ENCODE measurements around the gene MPZL2.

The MPZL2 gene

DNA sequence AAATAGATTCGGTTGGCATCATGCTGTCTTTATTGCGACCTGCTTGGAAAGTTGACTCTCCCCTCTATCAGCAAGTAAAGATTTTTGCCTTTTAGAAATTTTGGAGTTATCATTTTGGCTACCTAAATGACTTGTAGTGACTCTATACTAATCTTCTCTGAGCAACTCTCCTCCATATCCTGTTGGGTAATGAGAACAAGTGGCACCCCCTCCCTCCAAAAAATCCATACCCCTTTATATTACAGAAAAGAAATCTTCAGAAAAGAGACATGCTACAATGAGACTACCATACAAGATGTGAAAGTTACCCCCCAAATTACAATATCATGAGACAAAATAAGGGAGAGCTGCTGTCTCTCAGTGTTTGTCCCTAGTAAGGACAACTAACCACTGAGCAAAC is 40.5 kb downstream of the MPZL2 start:
- in situ Hi-C loops (cut with MboI; ENCODE audit: low sequenced_read_pairs) = no loop called here

DNA sequence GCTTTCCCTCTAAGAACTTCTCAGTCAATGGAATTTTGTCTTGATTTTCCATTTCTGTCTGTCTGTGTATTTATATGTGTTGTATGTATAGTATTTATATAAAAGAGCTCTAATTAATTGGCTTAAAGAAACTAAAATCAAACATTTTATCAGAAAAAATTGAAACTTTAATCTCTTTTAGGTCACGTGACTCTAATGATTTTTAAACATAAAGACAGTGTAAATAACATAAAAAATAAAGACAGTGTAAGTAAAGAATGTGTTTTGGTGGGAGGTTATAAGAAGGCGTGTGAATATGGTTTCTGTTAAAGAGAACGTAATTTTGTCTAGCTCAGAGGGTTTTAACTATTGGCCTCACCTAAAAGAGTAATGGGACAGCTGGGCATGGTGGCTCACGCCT is 41.7 kb downstream of the MPZL2 start:
- in situ Hi-C loops (cut with MboI; ENCODE audit: low sequenced_read_pairs) = no loop called here

DNA sequence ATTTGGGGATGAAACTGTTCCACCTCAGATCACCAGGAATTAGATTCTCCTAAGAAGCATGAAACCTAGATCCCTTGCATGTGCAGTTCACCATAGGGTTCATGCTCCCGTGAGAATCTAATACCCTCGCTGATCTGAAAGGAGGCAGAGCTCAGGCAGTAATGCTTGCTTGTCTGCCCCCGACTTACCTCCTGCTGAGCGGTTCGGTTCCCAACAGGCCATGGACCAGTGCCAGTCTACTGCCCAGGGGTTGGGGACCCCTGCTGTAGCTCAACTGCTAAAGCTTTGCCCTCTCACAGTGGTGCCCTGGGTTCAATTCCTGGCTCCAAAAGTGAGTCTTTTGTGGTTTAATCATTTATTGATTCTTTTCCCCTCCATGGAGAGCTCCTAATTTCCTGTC is 42.7 kb downstream of the MPZL2 start:
- in situ Hi-C loops (cut with MboI; ENCODE audit: low sequenced_read_pairs) = no loop called here

DNA sequence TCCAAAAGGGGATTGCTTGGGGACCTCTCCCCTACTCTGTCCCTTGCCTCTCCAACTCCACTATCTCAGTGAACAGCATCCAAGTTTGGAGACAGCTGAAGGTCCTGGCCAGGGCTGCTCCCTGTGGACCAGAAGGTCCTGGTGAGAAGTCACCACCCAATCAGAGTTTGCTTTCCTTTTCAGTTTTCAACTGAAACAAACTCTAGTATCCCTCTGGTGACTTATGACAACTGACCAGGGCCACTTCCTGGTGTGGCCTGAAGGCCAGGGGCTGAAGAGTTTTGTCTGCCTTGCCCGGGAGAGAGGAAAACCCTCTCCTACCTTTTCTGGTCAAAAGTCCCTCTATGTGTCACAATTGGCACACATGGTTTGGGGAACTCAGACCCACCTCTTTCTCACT is 44.4 kb downstream of the MPZL2 start:
- in situ Hi-C loops (cut with MboI; ENCODE audit: low sequenced_read_pairs) = no loop called here

DNA sequence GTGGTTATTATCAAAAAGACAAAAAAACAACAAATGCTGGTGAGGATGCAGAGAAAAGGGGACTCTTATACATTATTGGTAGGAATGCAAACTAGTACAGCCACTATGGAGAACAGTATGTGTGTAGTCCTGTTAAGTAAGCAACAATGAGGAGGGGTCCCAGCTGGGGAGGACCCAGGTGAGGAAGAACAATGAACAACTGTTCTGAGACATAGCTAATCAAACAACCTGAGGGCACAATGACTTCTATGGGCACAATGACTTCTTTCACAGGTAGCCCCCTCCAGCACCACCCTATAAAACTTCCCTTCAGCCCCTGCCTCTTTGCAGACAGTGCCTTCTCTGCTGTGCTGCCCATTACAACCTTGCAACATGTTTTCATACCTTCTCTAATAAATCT is 44.9 kb downstream of the MPZL2 start:
- in situ Hi-C loops (cut with MboI; ENCODE audit: low sequenced_read_pairs) = no loop called here

DNA sequence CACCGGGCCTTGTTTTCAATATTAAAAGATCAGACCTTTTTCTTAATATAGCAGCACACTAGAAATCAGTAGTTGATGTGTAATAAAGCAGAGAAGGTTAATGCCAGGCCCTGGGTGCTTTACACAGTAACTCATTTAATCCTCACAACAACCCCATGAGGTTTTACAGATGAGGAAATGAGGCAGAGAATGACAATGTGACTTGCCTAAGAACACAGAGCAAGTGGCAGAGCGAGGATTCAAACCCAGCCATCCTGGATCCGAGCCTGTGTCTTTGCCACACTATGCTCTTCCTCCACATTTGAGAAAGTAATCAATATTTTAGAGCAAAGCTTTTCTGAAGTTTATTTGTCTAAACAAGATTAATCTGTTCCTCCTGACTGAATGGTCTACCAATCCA is 46.5 kb downstream of the MPZL2 start:
- in situ Hi-C loops (cut with MboI; ENCODE audit: low sequenced_read_pairs) = no loop called here

DNA sequence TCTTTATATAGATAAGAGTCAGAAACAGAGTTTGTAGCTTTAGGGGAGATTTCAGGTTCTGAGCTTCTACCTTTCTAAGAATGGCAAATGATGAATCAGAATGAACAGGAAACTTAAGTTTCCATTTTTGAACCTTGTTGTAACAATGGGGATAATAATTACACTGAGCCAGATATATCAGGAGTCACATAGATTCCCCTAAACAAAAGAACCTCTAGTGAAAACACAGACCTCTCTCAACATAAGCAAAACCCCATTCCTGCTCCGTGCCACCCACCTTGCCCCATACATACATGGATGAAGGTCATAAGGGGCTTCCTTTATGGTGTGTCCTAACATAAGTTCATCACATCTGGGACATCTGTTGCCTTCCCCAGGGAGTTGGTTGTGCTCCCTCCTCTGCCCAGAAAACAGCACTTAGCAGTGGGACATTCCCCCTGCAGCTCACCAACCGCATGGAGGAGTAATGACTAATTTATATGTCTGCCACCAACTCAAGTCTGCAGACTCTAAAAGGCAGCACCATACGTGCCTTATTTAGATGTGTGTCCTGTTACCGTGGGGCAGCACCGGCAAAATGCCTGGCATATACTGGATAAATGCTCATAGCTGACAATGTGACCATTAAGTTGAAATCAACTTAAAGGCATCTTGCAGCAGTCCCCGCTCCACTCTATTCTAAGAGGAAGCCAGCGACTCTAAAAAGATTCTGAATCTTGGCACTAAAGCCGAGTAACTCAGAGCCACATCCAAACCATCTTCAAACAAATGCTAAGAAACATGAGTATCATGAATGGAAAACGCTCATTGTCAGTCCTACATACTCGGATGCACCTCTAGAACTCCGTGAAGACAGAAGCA is 47.2 kb downstream of the MPZL2 start:
- in situ Hi-C loops (cut with MboI; ENCODE audit: low sequenced_read_pairs) = no loop called here

DNA sequence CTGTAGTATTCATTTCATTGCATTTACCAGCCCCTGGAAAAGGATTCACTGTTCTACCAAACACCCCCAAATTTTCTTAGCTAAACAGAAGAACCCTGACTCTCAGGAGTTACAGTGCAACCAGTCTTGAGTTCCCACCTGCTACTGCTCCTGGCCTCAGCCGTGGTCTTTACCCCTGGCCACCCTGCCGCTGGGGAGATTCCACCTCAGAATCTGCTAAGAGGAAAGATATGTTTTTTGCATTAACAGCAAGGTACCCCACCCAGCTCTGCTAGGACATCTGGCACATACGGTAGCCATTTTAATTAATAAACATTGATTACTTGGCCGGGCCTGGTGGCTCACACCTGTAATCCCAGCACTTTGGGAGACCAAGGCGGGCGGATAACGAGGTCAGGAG is 48.3 kb downstream of the MPZL2 start:
- in situ Hi-C loops (cut with MboI; ENCODE audit: low sequenced_read_pairs) = no loop called here

DNA sequence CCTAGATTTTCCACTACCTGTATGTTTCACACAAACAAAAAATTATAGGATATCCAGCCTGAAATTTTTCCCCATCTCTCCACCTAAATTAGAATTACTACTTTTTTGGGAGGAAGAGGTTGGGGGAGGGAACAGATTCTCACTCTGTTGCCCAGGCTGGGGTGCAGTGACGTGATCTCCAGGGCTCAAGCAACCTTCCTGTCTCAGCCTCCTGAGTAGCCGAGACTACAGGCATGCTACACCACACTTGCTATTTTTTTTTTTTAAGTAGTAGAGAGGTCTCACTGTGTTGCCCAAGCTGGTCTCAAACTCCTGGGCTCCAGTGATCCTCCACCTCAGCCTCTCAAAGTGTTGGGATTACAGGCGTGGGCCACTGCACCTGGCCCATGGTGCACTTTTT is 48.8 kb downstream of the MPZL2 start:
- in situ Hi-C loops (cut with MboI; ENCODE audit: low sequenced_read_pairs) = no loop called here

DNA sequence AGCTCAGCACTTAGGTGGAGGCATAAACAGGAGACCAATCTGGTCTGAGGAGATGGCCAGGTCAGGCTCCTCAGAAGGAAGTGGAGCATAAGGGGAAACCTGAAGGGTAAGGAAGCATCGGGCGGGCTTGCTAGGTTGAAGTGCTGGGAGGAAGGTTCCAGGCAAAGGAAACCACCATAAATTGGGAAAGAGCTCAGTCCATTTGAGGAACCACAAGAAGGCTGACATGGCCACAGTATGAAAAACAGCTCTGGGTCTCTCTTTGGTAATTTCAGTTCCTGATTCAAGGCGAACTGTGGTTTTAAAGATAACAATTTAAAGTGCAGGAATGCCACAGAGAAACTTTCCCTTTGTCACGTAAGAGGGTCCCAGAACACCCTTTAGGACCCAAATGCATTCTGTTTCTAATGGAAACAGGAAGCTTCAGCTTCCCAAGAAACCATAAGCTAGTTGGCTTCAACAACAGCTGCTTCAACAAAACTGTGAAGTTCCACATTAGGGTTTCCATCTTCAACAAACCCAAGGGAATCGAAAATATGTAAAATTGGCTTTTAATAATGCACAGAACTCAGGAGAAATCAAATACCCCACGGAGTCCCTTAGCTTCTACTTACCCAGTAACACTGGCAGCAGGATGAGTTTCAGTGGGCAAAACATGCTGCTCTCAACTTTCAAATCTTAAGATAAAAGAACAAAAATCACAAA is 49.7 kb downstream of the MPZL2 start:
- in situ Hi-C loops (cut with MboI; ENCODE audit: low sequenced_read_pairs) = no loop called here

DNA sequence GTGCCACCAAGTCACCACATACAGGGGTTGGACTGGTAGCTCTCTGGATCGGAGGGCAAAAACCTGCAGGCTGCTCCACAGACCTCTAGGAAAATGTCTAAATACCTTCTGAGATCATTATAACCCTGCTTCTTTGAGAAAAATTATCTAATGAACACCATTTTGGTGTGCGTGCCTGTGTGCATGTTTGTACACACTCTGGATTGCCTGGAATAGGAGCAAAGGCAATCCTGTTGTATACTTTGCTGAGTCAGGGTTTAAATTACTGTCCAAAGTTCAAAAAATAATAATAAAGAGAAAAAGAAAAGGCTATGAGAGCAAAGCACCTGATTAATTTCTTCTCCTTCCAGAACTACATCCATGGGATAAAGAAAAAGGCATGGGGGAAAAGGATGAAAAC is 50.3 kb downstream of the MPZL2 start:
- in situ Hi-C loops (cut with MboI; ENCODE audit: low sequenced_read_pairs) = no loop called here

DNA sequence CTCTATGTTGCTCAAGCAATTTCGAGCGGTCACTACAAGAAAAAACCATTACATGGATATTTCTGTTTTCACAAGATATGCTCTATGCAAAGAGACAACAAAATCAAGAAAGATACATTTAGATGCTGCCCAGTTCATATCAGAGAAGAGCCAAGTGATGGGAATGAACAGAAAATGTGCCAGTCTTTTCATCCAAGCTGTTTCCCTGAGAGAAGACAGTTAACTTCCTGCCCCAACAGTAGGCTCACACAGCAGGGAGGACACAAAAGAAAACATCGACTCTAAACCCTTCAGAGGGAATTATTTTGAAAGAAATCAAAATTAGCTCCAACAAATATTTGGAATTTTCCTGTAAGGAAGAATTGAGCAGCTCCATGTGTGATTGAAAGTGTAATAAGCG is 50.9 kb downstream of the MPZL2 start:
- in situ Hi-C loops (cut with MboI; ENCODE audit: low sequenced_read_pairs) = no loop called here

DNA sequence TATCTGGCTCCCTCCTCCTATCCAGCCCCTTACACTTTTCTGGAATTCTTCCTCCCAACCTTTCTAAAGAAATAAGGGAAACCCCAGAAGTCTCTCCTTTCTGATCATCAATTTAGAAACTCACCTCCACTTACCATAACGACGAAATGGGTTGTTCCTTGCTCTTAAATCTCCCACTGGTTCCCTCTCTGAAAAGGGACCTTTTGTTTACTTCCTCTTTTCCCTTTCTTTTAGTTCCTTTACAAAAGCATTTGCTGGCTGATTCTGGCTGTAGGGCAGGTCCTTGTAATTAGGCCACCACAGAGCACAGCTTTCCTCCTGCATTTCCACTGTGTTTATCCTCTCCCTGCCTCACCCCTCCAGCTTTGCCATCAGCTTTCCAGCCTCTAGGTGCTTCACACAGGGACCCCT is 51.3 kb downstream of the MPZL2 start:
- in situ Hi-C loops (cut with MboI; ENCODE audit: low sequenced_read_pairs) = no loop called here

DNA sequence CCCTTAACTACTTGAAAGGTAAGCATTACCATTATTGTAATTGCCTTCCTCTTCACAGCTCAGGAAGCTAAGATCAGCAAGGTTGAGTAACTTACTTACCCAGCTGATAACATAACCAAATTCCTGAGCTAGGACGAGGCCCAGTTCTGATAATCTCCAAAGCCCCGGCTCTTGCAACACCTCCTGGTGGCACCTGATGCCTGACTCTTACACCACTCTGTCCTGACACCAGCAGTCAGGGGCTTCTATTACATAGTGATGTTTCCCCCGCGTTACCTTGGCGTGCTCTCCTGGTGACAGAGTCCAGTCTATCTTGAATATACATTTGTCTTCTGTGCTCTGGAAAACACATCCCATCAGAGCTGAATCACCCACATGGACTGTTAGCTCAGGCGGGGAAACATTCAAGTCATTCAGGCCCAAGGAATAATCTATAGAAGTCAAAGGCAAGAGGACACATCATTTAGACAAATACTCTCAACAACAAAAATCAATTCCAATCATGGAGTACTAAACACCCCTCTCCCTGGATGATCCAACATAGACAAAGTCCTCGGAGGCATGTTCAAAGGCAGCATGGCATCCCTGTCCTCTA is 51.9 kb downstream of the MPZL2 start:
- in situ Hi-C loops (cut with MboI; ENCODE audit: low sequenced_read_pairs) = no loop called here

DNA sequence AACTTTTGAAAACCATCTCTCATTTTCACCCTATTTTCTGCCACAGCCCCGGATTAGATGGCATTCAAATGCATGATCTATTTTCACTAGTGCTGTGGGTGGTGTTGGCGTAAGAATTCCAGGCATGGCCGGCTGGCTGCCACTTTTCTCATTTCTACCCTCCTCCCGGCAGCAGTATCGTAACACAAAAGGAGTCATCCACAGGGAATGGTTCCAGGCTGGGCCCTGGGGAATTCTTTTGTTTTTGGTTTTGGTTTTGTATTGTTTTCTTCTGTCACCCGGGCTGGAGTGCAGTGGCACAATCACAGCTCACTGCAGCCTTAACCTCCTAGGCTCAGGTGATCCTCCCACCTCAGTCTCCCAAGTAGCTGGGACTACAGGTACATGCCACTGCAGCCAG is 53.1 kb downstream of the MPZL2 start:
- in situ Hi-C loops (cut with MboI; ENCODE audit: low sequenced_read_pairs) = no loop called here

DNA sequence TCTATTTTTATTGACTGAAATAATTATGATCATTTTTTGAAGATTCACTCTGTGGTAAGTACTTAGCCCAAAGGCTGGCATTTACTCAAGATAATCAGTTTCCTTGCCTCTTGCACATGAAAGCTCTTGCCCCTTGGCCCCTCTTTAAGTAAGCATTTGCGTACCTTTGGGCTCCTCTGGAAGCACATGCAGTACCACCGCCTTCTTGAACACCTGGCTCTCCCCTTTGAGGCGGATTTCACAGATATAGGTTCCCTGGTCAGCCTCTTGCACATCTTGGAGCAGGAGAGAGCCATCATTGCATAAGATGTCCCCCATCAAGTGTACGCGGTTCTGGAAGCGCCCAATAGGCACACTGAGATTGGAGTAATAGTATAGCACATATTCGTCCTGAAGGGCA is 53.8 kb downstream of the MPZL2 start:
- in situ Hi-C loops (cut with MboI; ENCODE audit: low sequenced_read_pairs) = no loop called here

DNA sequence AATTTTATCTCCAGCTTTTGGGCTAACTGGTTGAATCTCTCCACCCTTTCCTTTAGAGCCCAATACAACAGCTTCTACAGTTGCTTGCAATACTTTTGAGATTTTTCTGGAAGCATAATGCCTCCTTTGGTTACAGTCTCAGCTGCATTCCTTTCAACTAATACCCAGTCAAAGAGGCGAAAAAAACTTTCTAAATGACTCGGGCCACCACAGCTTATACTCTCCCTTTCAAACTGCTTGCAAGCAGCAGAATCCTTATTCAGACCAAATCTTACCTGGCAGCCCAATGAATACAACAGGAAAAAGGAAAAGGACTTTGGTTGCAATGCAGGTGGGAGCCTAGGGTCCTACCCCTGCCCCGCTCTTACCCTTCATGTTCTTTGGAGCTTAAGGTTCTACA is 55.1 kb downstream of the MPZL2 start:
- in situ Hi-C loops (cut with MboI; ENCODE audit: low sequenced_read_pairs) = no loop called here

DNA sequence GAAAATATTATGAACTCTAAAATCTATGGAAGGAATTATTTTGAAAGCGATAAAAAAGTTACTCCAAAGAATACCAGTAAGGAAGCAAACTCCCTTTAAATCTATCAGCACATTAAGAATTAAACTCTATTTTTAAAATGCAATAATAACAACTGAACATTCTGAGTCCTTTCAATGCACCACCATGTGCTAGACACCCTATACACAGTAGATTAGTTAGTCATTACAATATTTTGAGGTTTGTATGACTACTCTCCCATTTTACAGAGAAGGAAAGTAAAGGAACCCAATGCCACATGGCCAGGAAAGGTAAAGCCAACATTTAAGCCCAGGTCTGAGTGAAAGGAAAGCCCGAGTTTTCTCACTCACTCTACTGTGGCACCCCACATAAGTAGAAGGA is 57.0 kb downstream of the MPZL2 start:
- in situ Hi-C loops (cut with MboI; ENCODE audit: low sequenced_read_pairs) = no loop called here

DNA sequence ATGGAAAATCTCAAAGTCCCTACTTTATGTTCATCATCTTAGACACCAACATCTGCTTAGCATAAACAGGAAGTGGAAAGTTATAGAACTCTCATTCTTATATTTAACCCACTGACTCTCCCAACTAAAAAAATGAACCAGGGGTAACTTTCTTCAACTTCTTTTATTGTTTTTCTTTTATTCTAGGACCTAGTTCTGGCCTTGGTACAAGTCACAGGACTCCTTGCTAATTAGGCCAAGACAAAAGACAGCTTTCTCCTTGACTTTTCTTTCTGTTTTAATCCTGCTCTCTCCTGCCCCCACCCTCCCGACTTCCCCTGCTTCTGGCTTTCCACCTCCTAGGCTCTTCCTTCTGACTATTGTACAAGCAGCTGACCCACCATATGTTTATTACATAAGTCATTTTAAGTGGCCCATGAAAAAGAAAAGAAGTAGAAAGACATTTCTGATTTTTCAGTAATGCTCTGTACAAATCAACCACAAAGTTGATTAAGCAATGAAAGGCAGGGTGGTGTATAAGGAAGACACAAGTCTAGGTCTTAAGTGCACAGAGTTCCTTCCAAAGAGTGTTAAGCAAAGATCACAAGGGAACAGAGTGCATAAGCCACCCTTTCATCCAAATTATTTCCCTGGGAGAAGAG is 57.6 kb downstream of the MPZL2 start:
- in situ Hi-C loops (cut with MboI; ENCODE audit: low sequenced_read_pairs) = no loop called here

DNA sequence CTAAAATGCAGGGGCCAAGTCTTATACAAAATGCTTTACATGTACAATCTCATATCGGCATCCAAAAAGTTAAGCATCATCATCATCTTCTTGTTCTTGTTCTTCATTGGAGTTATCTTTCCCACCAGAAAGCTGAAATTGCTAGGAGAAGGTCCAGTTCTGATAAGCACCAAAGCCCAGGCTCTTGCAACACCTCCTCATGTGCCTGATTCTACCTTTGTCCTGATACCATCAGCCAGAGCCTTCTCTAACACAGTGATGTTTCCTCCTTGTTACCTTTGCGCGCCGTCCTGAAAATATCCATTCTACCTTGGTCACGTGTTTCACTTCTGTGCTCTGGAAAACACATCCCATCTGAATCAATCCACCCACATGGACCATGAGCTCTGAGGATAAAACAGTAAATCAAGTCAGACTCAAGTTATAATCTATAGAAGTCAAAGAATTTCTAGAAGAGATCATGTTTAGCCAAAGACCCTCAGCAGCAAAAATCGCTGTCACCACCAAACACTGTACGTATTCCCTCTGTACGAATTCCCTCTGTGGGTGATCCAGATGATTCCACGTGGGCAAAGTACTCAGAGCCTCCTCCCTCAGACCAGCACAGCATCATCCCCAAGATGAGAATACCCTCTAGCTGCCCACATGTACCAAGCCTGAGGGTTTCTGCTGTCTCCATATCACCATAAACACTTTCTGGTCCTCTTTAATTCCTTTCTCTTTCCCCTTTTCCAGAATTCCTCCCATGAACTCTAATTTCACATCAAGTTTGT is 58.3 kb downstream of the MPZL2 start:
- in situ Hi-C loops (cut with MboI; ENCODE audit: low sequenced_read_pairs) = no loop called here
